Liver (tissue), 9 donors: ENCODE data around the gene FANCM. TPM values are rescaled to one million over a fixed set of nuclear protein-coding genes. Genes with fewer than 3 reads are reported as not detected.

Experiments used
- DNase-seq: peaks from one replicate; pipeline ENCODE4 v3.0.0-alpha.2; 2017; ENCODE audit warnings: low spot score
- H3K27ac ChIP-seq, 2 donors: one replicate each; pipeline ENCODE4 v1.7.0; 2013; ENCODE audit warnings: inconsistent platforms in 2 of 2, low read length in 2 of 2, control low read depth in 1 of 2, low read depth in 1 of 2, mild to moderate bottlenecking in 1 of 2
- H3K27me3 ChIP-seq, 4 donors: one replicate each; pipeline versions ENCODE4 v1.6.1 to v1.7.0; 2013; ENCODE audit warnings: low read length in 3 of 4, inconsistent platforms in 1 of 4, mild to moderate bottlenecking in 1 of 4, moderate library complexity in 1 of 4; ENCODE audit not compliant: control insufficient read depth in 4 of 4, insufficient read depth in 4 of 4
- H3K36me3 ChIP-seq, 4 donors: one replicate each; pipeline versions ENCODE4 v1.6.1 to v1.7.0; 2013; ENCODE audit warnings: low read length in 3 of 4, mild to moderate bottlenecking in 3 of 4, low read depth in 1 of 4, moderate library complexity in 1 of 4; ENCODE audit not compliant: control insufficient read depth in 4 of 4, insufficient read depth in 3 of 4
- H3K4me1 ChIP-seq, 4 donors: one replicate each; pipeline versions ENCODE4 v1.6.1 to v1.7.0; 2013; ENCODE audit warnings: low read length in 3 of 4, mild to moderate bottlenecking in 3 of 4, moderate library complexity in 1 of 4; ENCODE audit not compliant: control insufficient read depth in 4 of 4, insufficient read depth in 4 of 4
- H3K4me3 ChIP-seq, 3 donors: one replicate each; pipeline versions ENCODE4 v1.6.1 to v1.7.0; 2013; ENCODE audit warnings: low read length in 3 of 3, control low read depth in 1 of 3, low read depth in 1 of 3, mild to moderate bottlenecking in 1 of 3
- H3K9ac ChIP-seq, 2 donors: one replicate each; pipeline ENCODE4 v1.7.0; 2013; ENCODE audit warnings: low read length in 2 of 2, mild to moderate bottlenecking in 2 of 2, moderate library complexity in 2 of 2, control low read depth in 1 of 2, low read depth in 1 of 2
- H3K9me3 ChIP-seq, 4 donors: one replicate each; pipeline versions ENCODE4 v1.6.1 to v1.7.0; 2013; ENCODE audit warnings: low read length in 3 of 4; ENCODE audit not compliant: control insufficient read depth in 4 of 4
- CTCF ChIP-seq: fragments of 150-350 bp; IDR thresholded peaks from 2 replicates; pipeline ENCODE4 v1.5.1; 2017; ENCODE audit warnings: improper control_type of control experiment, low read depth, low read length; ENCODE audit not compliant: missing input control
- EGR1 ChIP-seq, 2 donors: IDR thresholded peaks; 2 replicates each; pipeline ENCODE4 v1.6.1; 2016 to 2018; ENCODE audit warnings: antibody characterized with exemption in 2 of 2, low read depth in 2 of 2
- FOXA2 ChIP-seq: IDR thresholded peaks from 2 replicates; pipeline ENCODE4 v1.6.1; 2016; ENCODE audit warnings: antibody characterized with exemption
- HNF4A ChIP-seq, 2 donors: conservative IDR thresholded peaks; 2 replicates each; pipeline ENCODE4 v1.6.1; 2016; ENCODE audit warnings: antibody characterized with exemption in 2 of 2, mild to moderate bottlenecking in 2 of 2
- HNF4G ChIP-seq: IDR thresholded peaks from 2 replicates; pipeline ENCODE4 v1.6.1; 2016; ENCODE audit warnings: antibody characterized with exemption
- JUND ChIP-seq, 2 donors: IDR thresholded peaks; 2 replicates each; pipeline ENCODE4 v1.6.1; 2016; ENCODE audit warnings: antibody characterized with exemption in 2 of 2
- MAX ChIP-seq: IDR thresholded peaks from 2 replicates; pipeline ENCODE4 v1.6.1; 2016; ENCODE audit warnings: antibody characterized with exemption
- NR2F2 ChIP-seq: IDR thresholded peaks from 2 replicates; pipeline ENCODE4 v1.6.1; 2016; ENCODE audit warnings: antibody characterized with exemption
- RAD21 ChIP-seq, 2 donors: IDR thresholded peaks; 2 replicates each; pipeline ENCODE4 v1.6.1; 2016; ENCODE audit warnings: antibody characterized with exemption in 2 of 2, mild to moderate bottlenecking in 2 of 2
- RXRA ChIP-seq, 2 donors: IDR thresholded peaks; 2 replicates each; pipeline ENCODE4 v1.6.1; 2017 to 2018; ENCODE audit warnings: antibody characterized with exemption in 2 of 2, mild to moderate bottlenecking in 1 of 2
- SP1 ChIP-seq: IDR thresholded peaks from 2 replicates; pipeline ENCODE4 v1.6.1; 2018; ENCODE audit warnings: antibody characterized with exemption, mild to moderate bottlenecking
- TAF1 ChIP-seq: conservative IDR thresholded peaks from 2 replicates; pipeline ENCODE4 v1.6.1; 2016; ENCODE audit warnings: antibody characterized with exemption, mild to moderate bottlenecking
- ZBTB33 ChIP-seq: IDR thresholded peaks from 2 replicates; pipeline ENCODE4 v1.6.1; 2016; ENCODE audit warnings: antibody characterized with exemption
- WGBS: extraction: QIAGEN DNeasy Blood & Tissue Kit; methylation state at CpG from one replicate; pipeline ENCODE4 v1.1.7; 2013; 5-methylcytosine and 5-hydroxymethylcytosine counted together
- polyA plus RNA-seq, 2 donors: library from polyadenylated mRNA; stranded (reverse) in 1 of 2; unstranded in 1 of 2; fragments of 200-250 nt in 1 of 2; fragments of >200 nt in 1 of 2; fragmentation: Nextera tagmentation in 1 of 2; extraction: Ambion mirVana in 1 of 2; gene quantifications; one replicate each; pipeline versions ENCODE4 v1.2.1 to v1.2.3, GENCODE V29; 2013 to 2015
- total RNA-seq, 2 donors: library from RNA; depleted of rRNA; stranded (reverse); fragments of >200 nt; gene quantifications; one replicate each; pipeline ENCODE4 v1.2.3, GENCODE V29; 2014
- TF ChIP-seq, protein P1 (sequence below): IDR thresholded peaks from 2 replicates; pipeline ENCODE4 v1.6.1; 2016; ENCODE audit warnings: antibody characterized with exemption, mild to moderate bottlenecking
- TF ChIP-seq, protein P2 (sequence below): IDR thresholded peaks from 2 replicates; pipeline ENCODE4 v1.6.1; 2016; ENCODE audit warnings: antibody characterized with exemption
- donor health status: healthy.
- donor health status: healthy.
- donor health status: healthy.
- donor health status: healthy.
- donor health status: healthy.

FANCM gene
- total and polyA plus RNA-seq, 4 donors, result 0.38 to 7.4 (median 3.1) TPM

GRCh38 chr14:45177076-45177475, 41.3 kb downstream of the FANCM start (continued):
- TF ChIP-seq, protein P1, sequence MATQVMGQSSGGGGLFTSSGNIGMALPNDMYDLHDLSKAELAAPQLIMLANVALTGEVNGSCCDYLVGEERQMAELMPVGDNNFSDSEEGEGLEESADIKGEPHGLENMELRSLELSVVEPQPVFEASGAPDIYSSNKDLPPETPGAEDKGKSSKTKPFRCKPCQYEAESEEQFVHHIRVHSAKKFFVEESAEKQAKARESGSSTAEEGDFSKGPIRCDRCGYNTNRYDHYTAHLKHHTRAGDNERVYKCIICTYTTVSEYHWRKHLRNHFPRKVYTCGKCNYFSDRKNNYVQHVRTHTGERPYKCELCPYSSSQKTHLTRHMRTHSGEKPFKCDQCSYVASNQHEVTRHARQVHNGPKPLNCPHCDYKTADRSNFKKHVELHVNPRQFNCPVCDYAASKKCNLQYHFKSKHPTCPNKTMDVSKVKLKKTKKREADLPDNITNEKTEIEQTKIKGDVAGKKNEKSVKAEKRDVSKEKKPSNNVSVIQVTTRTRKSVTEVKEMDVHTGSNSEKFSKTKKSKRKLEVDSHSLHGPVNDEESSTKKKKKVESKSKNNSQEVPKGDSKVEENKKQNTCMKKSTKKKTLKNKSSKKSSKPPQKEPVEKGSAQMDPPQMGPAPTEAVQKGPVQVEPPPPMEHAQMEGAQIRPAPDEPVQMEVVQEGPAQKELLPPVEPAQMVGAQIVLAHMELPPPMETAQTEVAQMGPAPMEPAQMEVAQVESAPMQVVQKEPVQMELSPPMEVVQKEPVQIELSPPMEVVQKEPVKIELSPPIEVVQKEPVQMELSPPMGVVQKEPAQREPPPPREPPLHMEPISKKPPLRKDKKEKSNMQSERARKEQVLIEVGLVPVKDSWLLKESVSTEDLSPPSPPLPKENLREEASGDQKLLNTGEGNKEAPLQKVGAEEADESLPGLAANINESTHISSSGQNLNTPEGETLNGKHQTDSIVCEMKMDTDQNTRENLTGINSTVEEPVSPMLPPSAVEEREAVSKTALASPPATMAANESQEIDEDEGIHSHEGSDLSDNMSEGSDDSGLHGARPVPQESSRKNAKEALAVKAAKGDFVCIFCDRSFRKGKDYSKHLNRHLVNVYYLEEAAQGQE, result no peak
- no peak for TF ChIP-seq EGR1 (IDR thresholded peaks at IDR 0.05; ENCODE audit: low read depth in 2 of 2)

- no peaks in the 10 kb centered on the region for H3K4me1 ChIP-seq
- no peak overlapping the region for H3K4me3 ChIP-seq
- H3K9me3 ChIP-seq, result no peaks in the 10 kb centered on the region
- H3K27ac ChIP-seq, result no peak overlapping the region
- TF ChIP-seq SP1, result no peak
- no peak for TF ChIP-seq RXRA (IDR thresholded peaks at IDR 0.05)
- no peak for TF ChIP-seq MAX
- TF ChIP-seq, protein P2, sequence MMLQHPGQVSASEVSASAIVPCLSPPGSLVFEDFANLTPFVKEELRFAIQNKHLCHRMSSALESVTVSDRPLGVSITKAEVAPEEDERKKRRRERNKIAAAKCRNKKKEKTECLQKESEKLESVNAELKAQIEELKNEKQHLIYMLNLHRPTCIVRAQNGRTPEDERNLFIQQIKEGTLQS, result no peak
- TF ChIP-seq TAF1, result no peak
- TF ChIP-seq ZBTB33, result no peak
- no peak for TF ChIP-seq RAD21 (IDR thresholded peaks at IDR 0.05)
- TF ChIP-seq EGR1 (IDR thresholded peaks at IDR 0.05; ENCODE audit: low read depth in 2 of 2), result no peak
- TF ChIP-seq, protein P1, result no peak
- TF ChIP-seq NR2F2, result no peak
- TF ChIP-seq FOXA2, result no peak
- TF ChIP-seq CTCF, result no peak
- no peak for TF ChIP-seq JUND (IDR thresholded peaks at IDR 0.05)
- TF ChIP-seq HNF4A (conservative IDR thresholded peaks at IDR 0.05), result no peak
- TF ChIP-seq HNF4G, result no peak
- H3K27me3 ChIP-seq, result no peaks in the 10 kb centered on the region
- WGBS, result 99% methylated on average over 5 of the region's 5 CpGs
- DNase-seq, result no peak
- no peak overlapping the region for H3K9ac ChIP-seq
- H3K36me3 ChIP-seq, result no peaks in the 10 kb centered on the region
These were observed 45.6 kb downstream of the FANCM start for GRCh38 chr14:45181329-45181728.
